ES-I3 (cell line): ENCODE measurements around the gene FADS2.

ENCODE experiments used
- H3K36me3 ChIP-seq: 2 replicates; pipeline ENCODE4 v1.6.1; 2013; ENCODE audit warnings: mild to moderate bottlenecking, low read length, control low read depth, moderate library complexity; ENCODE audit not compliant: insufficient read depth
- H3K4me1 ChIP-seq: 2 replicates; pipeline ENCODE4 v1.6.1; 2013; ENCODE audit warnings: mild to moderate bottlenecking, control low read depth, low read length; ENCODE audit not compliant: insufficient read depth
- H3K9ac ChIP-seq: 2 replicates; pipeline ENCODE4 v1.6.1; 2013; ENCODE audit warnings: low read depth, mild to moderate bottlenecking, low read length, moderate library complexity
- H3K9me3 ChIP-seq: 2 replicates; pipeline ENCODE4 v1.6.1; 2013; ENCODE audit warnings: mild to moderate bottlenecking, low read length, moderate library complexity; ENCODE audit not compliant: control insufficient read depth, insufficient read depth

The FADS2 gene

DNA sequence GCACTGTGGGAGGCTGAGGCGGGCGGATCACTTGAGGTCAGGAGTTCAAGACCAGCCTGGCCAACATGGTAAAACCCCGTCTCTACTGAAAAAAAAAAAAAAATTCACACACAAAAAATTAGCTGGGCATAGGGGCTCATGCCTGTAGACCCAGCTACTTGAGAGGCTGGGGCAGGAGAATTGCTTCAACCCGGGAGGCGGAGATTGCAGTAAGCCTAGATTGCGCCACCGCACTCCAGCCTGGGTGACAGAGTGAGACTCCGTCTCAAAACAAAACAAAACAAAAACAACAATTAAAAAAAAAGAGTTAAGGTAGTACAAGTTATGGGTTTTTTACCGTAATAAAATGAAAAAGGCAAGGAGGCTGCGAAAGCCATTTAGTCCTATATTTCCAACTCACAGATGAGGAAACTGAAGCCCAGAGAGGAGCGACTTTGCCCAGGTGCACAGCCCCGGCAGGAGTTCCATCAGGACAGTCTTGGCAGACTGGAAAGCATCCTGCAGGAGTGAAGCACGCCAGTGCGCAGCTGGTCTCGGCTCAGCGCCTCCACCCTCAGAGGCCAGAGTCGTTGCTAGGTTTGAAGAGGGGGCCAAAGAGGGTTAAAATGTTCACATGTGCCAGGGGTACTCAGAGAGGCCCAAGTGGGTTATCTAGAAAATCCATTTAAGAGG lies 67.1 kb downstream of the FADS2 start:
- Histone ChIP-seq H3K9me3 (no peaks in the 10 kb centered on the region), H3K9ac (no peak overlapping the region), H3K4me1 (peaks cover 3% of the 10 kb centered on the region; the same call in 1 of the 2 replicates), H3K36me3 (no peaks in the 10 kb centered on the region)

DNA sequence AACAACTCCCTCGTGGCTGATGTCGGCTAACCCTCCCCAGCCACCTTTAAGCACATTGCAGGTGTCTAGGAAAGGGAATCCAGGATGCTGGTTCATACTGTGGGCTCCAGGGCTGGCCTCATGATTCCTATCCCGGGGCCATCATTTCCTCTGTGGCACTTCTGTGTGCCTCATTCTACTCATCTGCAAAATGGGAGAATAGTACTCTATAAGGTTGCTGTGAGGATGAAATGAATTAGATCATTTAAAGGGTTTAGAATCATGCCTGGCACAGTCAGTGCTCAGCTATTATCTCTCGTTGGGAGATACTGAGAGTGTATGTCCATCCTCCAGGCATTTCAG lies 67.6 kb downstream of the FADS2 start:
- Histone ChIP-seq H3K36me3 (no peaks in the 10 kb centered on the region), H3K9me3 (no peaks in the 10 kb centered on the region), H3K4me1 (no peaks in the 10 kb centered on the region; the same call in 1 of the 2 replicates)

DNA sequence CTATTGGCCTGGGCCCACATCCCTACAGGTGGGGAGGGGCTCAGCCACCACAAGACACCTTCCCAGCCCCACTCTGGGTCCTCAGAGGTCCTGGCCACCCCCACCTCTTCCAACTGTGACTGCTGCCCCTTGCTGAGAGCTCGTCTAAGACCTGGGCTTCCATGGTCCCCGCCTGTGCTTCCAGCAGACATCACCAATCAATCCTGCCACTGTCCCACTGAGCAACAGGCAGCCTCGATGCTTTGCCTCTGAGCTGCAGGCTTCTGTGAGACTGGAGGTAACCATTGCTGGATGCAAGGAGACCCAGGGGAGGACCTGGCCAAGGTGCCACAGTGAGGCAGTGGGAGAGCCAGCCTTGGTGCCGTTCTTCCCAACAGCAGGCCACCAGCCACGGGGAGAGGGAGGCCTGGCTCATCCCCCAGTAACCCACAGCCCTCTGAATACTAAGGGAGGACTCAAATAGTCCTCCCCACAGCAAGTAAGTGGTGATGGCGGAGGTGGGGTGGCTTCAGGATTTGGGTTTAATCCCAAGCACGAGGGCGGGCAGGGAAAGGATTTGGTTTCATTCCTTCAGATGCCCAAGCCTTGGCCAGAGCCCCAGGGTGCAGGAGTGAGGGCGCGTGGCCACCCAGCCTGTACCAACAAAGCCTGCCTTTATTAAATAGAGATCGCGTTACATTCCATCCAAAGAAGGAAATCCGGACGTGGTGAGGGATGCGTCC lies 68.7 kb downstream of the FADS2 start:
- H3K9me3 ChIP-seq, result no peaks in the 10 kb centered on the region
- no peaks in the 10 kb centered on the region; the same call in 1 of the 2 replicates for H3K4me1 ChIP-seq
- H3K36me3 ChIP-seq, result no peaks in the 10 kb centered on the region
- H3K9ac ChIP-seq, result no peak overlapping the region

More for the DNA sequence above, 67.6 kb downstream of the FADS2 start:
- H3K9ac ChIP-seq, result no peak overlapping the region

DNA sequence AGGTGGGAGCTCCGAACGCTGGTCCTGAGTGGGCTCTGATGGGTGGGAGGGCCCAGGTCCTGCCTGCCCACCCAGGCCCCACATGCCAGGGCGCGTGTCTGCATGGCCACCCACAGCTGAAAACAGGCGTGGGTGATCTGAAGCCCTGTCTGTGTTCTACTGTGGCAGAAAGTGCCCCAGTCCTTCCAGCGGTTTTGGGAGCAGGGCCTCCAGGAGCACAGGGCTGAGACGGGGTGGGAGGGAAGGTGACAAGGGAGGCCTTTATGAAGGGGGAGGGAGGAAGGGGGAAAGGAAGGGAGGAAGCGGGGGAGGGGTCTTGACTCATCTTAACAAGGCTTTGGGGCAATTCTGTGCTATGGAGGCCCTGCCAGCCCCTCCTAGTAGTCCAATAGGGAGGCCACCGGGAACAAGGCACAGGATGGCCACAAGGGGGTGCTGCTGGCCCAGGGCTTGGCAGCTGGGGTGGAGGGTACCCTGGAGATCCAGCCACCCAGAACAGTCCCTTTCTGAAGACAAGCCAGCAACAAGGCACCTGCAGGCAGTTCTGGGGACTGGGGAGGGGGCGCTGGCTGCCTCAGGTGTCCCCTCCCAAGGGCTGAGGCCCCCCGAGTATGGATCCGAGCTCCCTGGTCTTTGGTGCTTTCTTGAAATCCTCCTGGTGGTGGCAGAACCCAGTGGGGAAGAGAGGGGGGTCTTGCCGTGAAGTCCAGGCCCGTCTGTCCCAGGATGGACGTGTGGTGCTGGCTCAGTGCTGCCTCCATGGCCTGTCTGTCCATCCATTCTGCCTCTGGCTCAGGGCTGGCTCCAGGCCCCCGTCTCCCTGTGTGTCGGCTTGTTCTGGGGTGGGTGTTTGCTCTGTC lies 69.5 kb downstream of the FADS2 start:
- no peaks in the 10 kb centered on the region; the same call in 1 of the 2 replicates for H3K4me1 ChIP-seq
- H3K9me3 ChIP-seq, result no peaks in the 10 kb centered on the region
- no peaks in the 10 kb centered on the region for H3K36me3 ChIP-seq
- H3K9ac ChIP-seq, result no peak overlapping the region

DNA sequence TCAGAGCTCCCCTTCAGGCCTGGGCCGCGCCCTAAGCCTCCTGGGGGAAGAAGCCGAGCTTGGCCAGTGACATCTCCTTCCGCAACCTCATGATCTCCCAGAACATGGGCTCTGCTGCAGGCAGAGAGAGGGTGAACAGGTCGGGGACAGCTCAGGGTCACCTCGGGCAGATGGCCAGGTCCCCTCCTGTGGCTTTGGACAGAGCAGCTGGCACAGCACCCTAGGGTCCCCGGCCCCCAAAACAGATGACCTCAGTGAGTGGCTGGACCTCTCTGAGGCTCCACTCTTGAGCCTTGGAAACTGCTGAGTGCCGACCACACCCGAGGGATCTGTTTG lies 70.1 kb downstream of the FADS2 start:
- H3K9me3 ChIP-seq, result no peaks in the 10 kb centered on the region
- H3K36me3 ChIP-seq, result no peaks in the 10 kb centered on the region
- H3K9ac ChIP-seq, result no peak overlapping the region
- H3K4me1 ChIP-seq, result no peaks in the 10 kb centered on the region; the same call in 1 of the 2 replicates

DNA sequence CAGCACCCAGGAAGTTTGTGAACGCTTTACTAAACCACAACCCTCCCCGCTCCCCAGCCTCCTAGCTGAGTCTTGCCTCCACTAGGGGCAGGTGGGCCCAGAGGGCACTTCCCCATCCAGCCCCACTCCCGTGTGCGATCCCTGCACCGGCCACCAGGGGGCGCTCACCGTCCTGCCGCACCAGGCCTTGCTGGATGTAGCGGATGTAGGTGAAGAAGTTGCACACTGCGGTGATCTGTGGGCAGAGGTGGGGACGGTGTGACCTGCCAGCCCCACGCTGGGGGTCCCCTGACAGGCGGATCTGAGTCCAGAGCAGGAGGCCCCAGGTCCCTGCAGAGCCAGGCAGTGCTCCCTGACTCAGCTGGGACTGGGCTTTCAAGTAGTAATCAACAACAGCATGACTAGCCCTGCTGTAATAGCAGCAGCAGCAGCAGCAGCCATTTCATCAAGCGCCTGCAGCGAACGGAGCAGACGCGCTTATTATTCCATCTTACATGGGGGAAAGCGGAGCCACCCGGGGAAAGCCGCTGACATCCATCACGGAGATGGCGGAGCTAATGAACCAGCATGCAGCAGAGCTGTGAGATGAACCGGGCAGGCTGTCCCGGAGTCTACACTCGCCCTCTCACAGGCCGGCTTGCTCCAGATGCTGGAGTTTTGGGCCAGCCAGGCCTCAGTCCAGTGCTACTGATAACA lies 71.2 kb downstream of the FADS2 start:
- Histone ChIP-seq H3K9ac (no peak overlapping the region), H3K4me1 (no peaks in the 10 kb centered on the region; the same call in 1 of the 2 replicates), H3K36me3 (no peaks in the 10 kb centered on the region), H3K9me3 (no peaks in the 10 kb centered on the region)

DNA sequence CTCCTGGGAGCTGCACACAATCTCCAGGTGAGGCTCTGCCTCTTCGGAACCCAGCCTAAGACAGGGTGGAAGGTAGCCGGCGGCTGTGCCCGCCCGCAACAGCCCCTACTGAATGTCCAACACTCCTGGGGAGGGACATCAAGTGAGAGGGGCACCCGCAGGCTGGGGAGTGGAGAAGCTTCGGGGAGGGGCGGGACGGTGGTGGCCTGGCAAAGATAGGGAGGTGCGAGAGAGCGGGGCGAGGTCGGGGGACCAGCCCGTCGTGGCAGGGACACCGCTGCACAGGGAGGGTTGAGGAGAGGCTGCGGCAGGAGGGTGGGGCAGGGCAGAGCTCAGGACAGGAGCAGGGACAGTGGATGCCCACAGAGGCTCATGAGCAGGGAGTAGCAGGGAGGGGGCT lies 72.2 kb downstream of the FADS2 start:
- H3K4me1 ChIP-seq, result peaks cover 5% of the 10 kb centered on the region

DNA sequence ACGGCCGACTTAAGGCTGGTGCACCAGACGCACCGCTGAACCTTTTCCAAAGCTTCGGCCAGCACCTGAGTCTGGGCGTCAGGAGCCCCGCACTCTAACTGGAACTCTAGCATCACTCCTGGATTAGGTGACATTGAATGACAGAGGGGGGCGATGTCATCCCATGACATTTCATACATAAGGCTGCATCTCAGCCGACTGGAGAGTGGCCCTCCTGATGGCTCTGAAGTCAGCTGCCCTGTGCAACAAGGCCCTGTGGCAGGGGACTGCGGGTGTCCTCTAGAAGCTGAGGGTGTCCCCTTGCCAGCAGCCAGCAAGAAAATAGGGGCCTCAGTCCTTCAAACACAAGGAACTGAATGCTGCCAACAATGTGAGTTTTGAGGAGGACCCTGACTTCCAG lies 73.3 kb downstream of the FADS2 start:
- Histone ChIP-seq H3K4me1 (peaks cover 5% of the 10 kb centered on the region), H3K9me3 (no peaks in the 10 kb centered on the region), H3K9ac (no peak overlapping the region), H3K36me3 (no peaks in the 10 kb centered on the region)

More for the DNA sequence above, 72.2 kb downstream of the FADS2 start:
- no peak overlapping the region for H3K9ac ChIP-seq
- H3K36me3 ChIP-seq, result no peaks in the 10 kb centered on the region
- no peaks in the 10 kb centered on the region for H3K9me3 ChIP-seq

DNA sequence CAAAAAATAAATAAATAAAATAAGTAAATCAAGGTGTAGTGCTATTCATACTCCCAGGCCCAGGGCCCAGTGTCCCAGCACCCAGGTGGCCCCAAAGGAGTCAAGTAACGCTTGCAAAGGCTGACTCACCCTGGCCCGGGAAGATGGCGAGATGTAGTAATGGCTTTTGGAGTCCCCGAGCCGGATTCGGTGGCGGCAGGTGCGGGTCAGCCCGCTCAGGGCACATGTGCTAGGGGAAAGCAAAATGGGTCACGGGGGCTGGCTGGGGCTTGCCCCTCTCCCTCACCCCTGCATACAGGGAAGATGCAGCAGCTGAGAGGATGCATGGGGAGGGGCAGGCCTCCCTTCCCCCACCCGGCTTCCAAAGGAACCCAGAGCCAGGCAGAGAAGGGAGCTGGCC lies 74.2 kb downstream of the FADS2 start:
- no peak overlapping the region for H3K9ac ChIP-seq
- peaks cover 5% of the 10 kb centered on the region for H3K4me1 ChIP-seq
- no peaks in the 10 kb centered on the region for H3K9me3 ChIP-seq
- no peaks in the 10 kb centered on the region for H3K36me3 ChIP-seq

DNA sequence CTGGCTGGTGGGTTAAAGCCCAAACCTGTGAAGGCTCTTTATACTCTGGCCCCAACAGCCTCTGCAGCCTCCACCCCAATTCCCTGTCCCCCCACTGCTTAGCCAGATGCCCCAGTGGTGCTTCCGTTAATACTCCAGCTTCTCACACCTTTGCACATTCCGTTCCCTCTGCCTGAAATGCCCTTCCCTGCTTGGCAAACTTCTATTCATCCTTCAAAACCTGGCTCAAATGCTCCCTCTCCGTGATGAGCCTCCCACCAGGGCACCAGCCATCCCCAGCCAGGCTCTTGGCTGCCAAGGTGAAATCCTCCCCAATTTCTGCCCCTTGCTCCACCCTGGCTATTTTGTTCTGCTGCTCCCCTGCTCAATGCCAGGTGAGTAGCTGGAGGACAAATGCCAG lies 75.7 kb downstream of the FADS2 start:
- H3K36me3 ChIP-seq, result no peaks in the 10 kb centered on the region
- H3K9ac ChIP-seq, result no peak overlapping the region
- H3K9me3 ChIP-seq, result no peaks in the 10 kb centered on the region
- peaks cover 10% of the 10 kb centered on the region for H3K4me1 ChIP-seq

DNA sequence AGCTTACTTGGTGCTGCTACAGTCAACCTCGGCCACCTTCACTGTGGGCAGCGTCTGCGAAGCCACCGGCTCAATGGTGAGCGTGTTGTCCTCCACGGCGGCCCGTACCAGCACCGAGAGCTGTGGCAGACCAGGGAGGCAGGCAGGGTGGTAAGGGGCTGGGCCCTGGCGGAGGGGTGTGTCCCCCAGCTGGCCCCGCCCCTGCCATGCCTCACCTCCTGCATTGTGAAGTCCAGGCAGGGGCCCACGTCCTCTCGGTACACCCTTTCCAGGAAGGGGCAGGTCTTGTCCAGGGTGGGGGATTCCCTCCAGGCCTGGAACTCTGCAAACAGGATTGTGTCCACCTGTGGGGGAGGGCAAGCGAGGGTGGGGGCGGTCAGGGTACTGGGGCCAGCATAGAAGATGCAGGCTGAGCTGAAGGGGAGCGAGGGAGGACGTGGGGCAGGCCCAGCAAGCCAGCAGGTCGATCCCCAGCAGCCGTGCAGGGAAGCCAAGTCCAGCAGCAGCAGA lies 76.5 kb downstream of the FADS2 start:
- peak overlapping the region; percentile 27; the same call in 1 of the 2 replicates for H3K9ac ChIP-seq
- H3K9me3 ChIP-seq, result no peaks in the 10 kb centered on the region
- peaks cover 16% of the 10 kb centered on the region for H3K4me1 ChIP-seq
- H3K36me3 ChIP-seq, result no peaks in the 10 kb centered on the region

DNA sequence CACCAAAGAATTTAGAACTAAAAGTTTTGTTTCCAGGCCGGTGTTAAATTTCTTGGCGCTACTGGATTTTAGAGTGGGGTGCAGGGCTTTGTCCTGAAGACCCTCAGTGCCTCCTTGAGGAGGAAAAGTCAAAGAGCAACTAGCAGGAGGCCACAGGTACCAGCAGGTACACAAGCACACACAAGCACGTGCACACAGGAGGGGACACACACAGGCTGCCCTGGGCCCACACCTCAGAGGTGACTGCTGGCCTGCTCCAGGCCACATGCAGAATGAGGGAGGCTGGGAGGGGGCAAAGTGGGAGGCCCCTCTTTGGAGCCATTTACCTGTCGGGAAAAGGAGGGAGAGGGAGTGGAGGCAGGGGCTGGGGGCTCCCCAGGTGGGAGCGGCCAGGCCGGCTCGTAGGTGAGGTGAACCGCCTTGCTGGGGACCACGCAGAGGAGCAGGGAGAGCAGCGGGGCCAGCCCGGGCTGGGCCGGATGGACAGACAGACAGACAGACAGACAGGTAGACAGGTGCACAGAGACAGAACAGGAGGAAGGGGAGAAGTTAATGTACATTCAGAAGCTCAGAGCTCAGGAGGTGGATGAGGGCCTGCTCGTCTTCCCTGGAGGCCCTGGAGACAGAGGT lies 77.1 kb downstream of the FADS2 start:
- no peak overlapping the region for H3K9ac ChIP-seq
- no peaks in the 10 kb centered on the region for H3K36me3 ChIP-seq
- peaks cover 16% of the 10 kb centered on the region for H3K4me1 ChIP-seq
- H3K9me3 ChIP-seq, result no peaks in the 10 kb centered on the region

DNA sequence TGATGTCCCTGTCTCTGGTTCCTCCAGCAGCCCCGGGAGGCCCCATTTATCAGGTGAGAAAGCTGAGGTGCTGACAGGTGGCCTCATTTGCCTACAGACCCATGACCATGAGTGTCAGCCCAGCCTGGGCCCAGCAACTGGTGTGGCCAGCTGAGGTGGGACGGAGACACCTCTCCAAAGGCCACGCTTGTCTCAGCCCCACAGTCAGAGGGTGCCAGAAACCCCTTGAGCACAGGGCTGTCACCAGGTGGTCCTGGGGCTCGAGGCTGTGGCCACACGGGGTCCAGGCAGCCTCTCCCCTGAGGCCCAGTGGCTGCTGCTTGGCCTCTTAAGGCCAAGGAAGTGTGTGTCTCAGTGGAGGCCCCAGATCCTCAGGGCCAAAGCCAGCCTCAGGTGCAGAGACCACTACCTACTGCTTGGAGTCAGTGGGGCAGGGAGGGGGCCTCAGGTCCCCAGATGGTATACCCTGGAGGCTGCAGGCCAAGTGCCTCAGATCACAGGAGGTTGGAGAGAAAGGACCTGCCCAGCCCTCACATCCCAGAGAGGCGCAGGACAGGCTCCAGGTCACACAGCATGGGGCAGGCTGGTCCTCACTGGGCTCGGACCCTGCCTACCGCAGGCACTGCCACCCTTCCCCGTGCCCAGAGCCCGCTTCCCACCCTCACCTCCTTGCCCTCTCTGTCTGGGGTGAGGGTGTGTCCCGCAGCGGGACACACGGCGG lies 77.9 kb downstream of the FADS2 start:
- Histone ChIP-seq H3K36me3 (no peaks in the 10 kb centered on the region), H3K9ac (no peak overlapping the region), H3K4me1 (peaks cover 16% of the 10 kb centered on the region), H3K9me3 (no peaks in the 10 kb centered on the region)
